ENCODE results near the gene SPATA9.

Gene SPATA9

DNA sequence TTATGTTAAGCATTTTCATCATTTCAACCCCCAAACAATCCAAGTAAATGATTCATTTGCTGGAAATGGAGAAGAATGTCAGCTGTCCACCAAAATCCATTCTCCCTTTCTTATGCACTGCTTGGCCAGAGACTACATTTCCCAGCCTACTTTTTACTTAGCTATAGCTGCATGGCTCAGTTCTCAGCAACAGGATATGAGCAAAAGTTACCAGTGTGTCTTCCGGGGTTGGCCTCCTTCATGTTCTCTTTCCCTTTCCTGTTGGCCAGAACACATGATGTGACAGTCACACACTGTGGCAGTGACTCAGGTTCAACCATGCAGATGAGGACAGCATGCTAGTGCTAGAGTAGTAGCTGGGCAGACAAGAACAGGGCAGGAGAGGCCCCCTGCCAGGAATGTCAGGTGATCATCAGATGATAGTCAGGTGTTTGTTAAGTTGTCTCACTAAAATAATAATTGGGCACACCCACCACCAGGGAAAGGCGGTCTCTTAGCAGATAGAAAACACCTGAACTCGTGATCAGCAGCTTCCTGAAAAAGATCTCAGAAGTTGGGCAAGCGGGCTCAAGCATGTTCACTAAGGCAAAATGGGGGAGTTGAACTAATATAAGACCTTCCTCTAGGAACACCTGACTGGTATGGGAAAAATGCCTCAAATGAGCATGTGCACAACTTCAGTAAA, 50.7 kb downstream of the SPATA9 start:
- Mint-ChIP-seq H3K9me3 (peaks cover 5 to 10% of the 10 kb centered on the region in 2 donors), H3K4me1 (peaks cover 9 to 18% of the 10 kb centered on the region in 2 donors), H3K36me3 (peaks cover 4 to 5% of the 10 kb centered on the region in 2 donors), H3K27ac (peak overlapping the region; percentile 95), H3K27me3 (no peaks in the 10 kb centered on the region), H3K4me3 (peak overlapping the region in 1 of 2 donors; percentile 44)
- ATAC-seq (replicated peaks) (peak; percentile 98 to 99), DNase-seq (peak; percentile 47)

DNA sequence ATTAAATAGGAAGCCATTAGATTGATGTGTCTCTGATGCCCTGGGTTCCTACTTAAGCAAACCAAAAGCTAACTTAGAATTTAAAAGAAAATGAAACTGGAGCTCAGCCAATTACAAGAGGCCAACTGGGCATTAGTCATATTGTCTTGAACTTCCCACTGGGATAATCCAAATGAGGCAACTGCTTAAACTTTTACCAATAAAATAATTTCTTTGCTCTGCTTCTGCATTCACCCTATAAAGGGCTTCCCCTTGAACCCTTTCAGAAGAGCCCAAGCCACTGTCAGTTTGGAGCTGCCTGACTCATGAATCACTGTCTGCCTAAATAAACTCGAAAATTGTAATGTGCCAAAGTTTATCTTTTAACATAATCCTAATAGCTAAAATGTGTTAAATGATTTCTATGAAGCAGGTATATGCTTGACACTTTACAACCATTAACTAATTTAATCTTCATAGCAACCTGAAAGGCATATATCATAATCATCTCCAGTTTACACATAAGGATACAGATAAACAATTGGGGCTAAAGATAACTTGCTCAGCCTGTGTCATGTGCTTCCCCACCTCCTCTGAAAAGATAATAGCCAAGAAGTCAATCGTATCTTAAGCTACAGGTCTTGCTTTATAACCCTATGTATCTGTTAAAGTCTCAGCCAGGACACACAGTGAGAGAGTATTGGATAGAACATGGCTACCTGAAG, 51.4 kb downstream of the SPATA9 start:
- Mint-ChIP-seq H3K36me3 (peaks cover 4 to 5% of the 10 kb centered on the region in 2 donors), H3K27ac (no peak overlapping the region), H3K9me3 (peaks cover 5 to 10% of the 10 kb centered on the region in 2 donors), H3K27me3 (no peaks in the 10 kb centered on the region), H3K4me3 (no peak overlapping the region), H3K4me1 (peaks cover 9 to 18% of the 10 kb centered on the region in 2 donors)
- DNase-seq (no peak), ATAC-seq (replicated peaks) (peak in 1 of 2 donors; percentile 7)

- H3K36me3 Mint-ChIP-seq: peaks cover 4 to 5% of the 10 kb centered on the region in 2 donors
- H3K4me1 Mint-ChIP-seq: peaks cover 9 to 18% of the 10 kb centered on the region in 2 donors
- H3K9me3 Mint-ChIP-seq: peaks cover 5 to 10% of the 10 kb centered on the region in 2 donors
- DNase-seq (no peak), ATAC-seq (replicated peaks) (no peak)
- no peak overlapping the region for H3K27ac Mint-ChIP-seq
- no peak overlapping the region for H3K4me3 Mint-ChIP-seq
- H3K27me3 Mint-ChIP-seq: no peaks in the 10 kb centered on the region
These were observed 52.3 kb downstream of the SPATA9 start for GRCh38 chr5:95630394-95630917.

GRCh38 chr5:95628933-95629332, 53.9 kb downstream of the SPATA9 start:
- no peak for ATAC-seq (replicated peaks)
- peaks cover 5 to 10% of the 10 kb centered on the region in 2 donors for H3K9me3 Mint-ChIP-seq

DNA sequence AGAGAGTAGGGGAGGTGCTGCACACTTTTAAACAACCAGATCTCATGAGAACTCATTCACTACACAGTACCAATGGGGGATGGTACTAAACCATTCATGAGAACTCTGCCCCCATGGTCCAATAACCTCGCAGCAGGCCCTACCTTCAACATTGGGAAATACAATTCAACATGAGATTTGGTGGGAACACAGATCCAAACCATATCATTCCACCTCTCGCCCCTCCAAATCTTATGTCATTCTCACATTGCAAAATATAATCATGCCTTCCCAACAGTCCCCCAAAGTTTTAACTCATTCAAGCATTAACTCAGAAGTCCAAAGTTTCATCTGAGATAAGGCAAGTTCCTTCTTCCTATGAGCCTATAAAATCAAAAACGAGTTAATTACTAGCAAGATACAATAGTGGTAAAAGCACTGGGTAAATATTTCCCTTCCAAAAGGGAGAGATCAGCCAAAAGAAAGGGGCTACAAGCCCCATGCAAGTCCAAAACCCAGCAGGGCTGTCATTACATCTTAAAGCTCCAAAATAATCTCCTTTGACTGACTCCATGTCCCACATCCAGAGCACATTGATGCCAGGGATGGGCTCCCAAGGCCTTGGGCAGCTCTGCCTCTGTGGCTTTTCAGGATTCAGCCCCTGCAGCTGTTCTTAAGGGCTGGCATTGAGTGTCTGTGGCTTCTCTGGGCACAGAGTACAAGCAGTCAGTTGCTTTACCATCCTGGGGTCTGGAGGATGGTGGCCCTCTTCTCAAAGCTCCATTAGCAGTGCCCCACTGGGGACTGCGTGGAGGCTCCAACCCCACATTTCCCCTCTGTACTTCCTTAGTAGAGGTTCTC, 54.6 kb downstream of the SPATA9 start:
- no peaks in the 10 kb centered on the region for H3K27me3 Mint-ChIP-seq
- H3K36me3 Mint-ChIP-seq: peaks cover 4 to 5% of the 10 kb centered on the region in 2 donors
- H3K4me1 Mint-ChIP-seq: peaks cover 9 to 12% of the 10 kb centered on the region in 2 donors
- no peak for DNase-seq
- ATAC-seq (replicated peaks): no peak
- peaks cover 5 to 8% of the 10 kb centered on the region in 2 donors for H3K9me3 Mint-ChIP-seq
- H3K27ac Mint-ChIP-seq: no peak overlapping the region
- no peak overlapping the region for H3K4me3 Mint-ChIP-seq

More at GRCh38 chr5:95628933-95629332, 53.9 kb downstream of the SPATA9 start:
- H3K4me3 Mint-ChIP-seq: no peak overlapping the region
- H3K36me3 Mint-ChIP-seq: peaks cover 4 to 5% of the 10 kb centered on the region in 2 donors
- no peaks in the 10 kb centered on the region for H3K27me3 Mint-ChIP-seq
- no peak overlapping the region for H3K27ac Mint-ChIP-seq
- peaks cover 9 to 18% of the 10 kb centered on the region in 2 donors for H3K4me1 Mint-ChIP-seq
- no peak for DNase-seq

GRCh38 chr5:95626701-95627100, 56.1 kb downstream of the SPATA9 start:
- DNase-seq (no peak), ATAC-seq (replicated peaks) (no peak)
- Mint-ChIP-seq H3K27me3 (no peaks in the 10 kb centered on the region), H3K27ac (no peak overlapping the region), H3K4me1 (peaks cover 9 to 14% of the 10 kb centered on the region in 2 donors), H3K4me3 (no peak overlapping the region), H3K36me3 (no peaks in the 10 kb centered on the region), H3K9me3 (peaks cover 0 to 2% of the 10 kb centered on the region in 2 donors)

GRCh38 chr5:95624368-95624767, 58.4 kb downstream of the SPATA9 start:
- peaks cover 13 to 24% of the 10 kb centered on the region in 2 donors for H3K4me1 Mint-ChIP-seq
- H3K4me3 Mint-ChIP-seq: no peak overlapping the region

DNA sequence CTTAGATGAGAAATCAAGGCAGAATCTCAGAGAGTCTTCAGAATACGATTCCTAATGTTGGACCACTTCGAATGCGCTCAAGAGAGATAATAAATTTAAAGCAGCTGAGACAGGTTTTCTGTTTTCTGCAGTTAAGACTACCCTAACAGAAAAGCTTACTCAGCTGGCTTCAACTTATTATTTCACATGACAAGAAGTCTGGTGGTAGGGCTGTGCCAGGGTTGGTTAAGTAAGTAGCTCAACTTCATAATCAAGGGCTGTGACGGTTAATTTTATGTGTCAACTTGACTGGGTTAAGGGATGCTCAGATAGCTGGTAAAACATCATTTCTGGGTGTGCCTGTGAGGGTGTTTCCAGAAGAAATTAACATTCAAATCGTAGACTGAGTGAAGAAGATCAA, 59.1 kb downstream of the SPATA9 start:
- peaks cover 13 to 27% of the 10 kb centered on the region in 2 donors for H3K4me1 Mint-ChIP-seq
- no peak overlapping the region for H3K4me3 Mint-ChIP-seq
- no peak for ATAC-seq (replicated peaks)
- no peaks in the 10 kb centered on the region for H3K36me3 Mint-ChIP-seq
- no peaks in the 10 kb centered on the region for H3K9me3 Mint-ChIP-seq
- DNase-seq: no peak
- H3K27ac Mint-ChIP-seq: no peak overlapping the region
- peaks cover 0 to 2% of the 10 kb centered on the region in 2 donors for H3K27me3 Mint-ChIP-seq

More at GRCh38 chr5:95624368-95624767, 58.4 kb downstream of the SPATA9 start:
- no peaks in the 10 kb centered on the region for H3K27me3 Mint-ChIP-seq
- no peak overlapping the region for H3K27ac Mint-ChIP-seq
- no peaks in the 10 kb centered on the region for H3K36me3 Mint-ChIP-seq
- H3K9me3 Mint-ChIP-seq: no peaks in the 10 kb centered on the region
- DNase-seq (no peak), ATAC-seq (replicated peaks) (no peak)

DNA sequence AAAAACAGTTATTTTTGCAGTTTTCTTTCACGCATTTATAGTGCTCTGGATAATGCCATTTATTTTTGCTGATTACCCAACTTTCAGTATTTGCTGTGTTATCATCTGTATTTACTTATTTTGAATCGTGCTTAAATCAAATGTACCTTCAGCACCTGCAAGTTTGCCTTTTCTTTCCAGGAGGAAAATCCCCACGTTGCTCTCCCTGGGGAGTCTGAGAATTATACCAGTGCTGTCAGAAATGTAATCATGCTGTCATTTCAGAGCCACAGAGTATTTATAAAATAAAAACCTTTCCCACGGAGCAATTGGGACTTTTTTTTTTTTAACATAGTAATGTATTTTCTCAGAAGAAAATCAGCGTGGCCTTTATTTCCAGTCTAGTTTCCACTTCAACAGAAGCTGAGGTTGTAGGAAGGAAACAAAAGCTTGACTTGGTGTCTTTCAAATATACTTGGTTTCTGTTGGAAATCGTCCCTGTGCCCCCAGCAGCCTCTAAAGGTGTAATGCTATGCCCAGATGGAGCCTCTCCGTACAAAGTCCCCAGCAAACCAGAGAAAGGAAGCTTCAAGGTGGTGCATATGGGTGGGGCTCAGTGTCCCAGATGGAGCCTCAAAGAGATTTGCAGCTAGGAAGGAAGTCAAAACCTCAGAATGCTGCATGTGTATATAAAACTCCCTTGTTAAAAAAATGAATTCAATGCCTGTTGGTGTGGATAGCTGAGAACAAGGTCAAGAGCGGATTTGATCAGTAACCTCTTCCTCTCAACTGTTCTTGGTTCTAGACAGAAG, 60.8 kb downstream of the SPATA9 start:
- no peak for ATAC-seq (replicated peaks)
- Mint-ChIP-seq H3K9me3 (no peaks in the 10 kb centered on the region), H3K4me3 (peak overlapping the region; percentile 69 to 82), H3K27me3 (peaks cover 0 to 9% of the 10 kb centered on the region in 2 donors), H3K27ac (peak overlapping the region; percentile 60), H3K36me3 (no peaks in the 10 kb centered on the region), H3K4me1 (peaks cover 13 to 27% of the 10 kb centered on the region in 2 donors)
- no peak for DNase-seq

DNA sequence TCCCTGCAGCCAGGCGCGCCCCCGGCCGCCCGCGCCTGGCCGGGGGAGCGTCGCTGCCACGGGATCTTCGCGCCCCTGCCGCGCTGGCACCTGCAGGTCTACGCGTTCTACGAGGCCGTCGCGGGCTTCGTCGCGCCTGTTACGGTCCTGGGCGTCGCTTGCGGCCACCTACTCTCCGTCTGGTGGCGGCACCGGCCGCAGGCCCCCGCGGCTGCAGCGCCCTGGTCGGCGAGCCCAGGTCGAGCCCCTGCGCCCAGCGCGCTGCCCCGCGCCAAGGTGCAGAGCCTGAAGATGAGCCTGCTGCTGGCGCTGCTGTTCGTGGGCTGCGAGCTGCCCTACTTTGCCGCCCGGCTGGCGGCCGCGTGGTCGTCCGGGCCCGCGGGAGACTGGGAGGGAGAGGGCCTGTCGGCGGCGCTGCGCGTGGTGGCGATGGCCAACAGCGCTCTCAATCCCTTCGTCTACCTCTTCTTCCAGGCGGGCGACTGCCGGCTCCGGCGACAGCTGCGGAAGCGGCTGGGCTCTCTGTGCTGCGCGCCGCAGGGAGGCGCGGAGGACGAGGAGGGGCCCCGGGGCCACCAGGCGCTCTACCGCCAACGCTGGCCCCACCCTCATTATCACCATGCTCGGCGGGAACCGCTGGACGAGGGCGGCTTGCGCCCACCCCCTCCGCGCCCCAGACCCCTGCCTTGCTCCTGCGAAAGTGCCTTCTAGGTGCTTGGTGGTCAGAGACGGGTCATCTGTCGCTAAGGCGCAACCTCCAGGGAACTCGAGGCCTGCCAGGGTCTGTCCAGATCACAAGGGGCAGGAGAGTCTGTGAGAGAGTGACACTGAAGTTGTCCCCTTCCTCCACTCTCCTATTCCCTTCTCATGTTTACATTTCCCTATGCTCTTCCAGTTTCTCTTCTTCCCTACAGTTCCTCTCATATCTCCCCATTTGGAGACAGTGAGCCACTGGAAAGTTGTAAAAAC, 61.6 kb downstream of the SPATA9 start:
- DNase-seq (peak; percentile 33), ATAC-seq (replicated peaks) (peak; percentile 50 to 51)
- H3K9me3 Mint-ChIP-seq: no peaks in the 10 kb centered on the region
- H3K27ac Mint-ChIP-seq: peak overlapping the region; percentile 60
- H3K4me3 Mint-ChIP-seq: peak overlapping the region; percentile 69 to 82
- H3K27me3 Mint-ChIP-seq: peaks cover 0 to 9% of the 10 kb centered on the region in 2 donors
- H3K4me1 Mint-ChIP-seq: peaks cover 13 to 27% of the 10 kb centered on the region in 2 donors
- no peaks in the 10 kb centered on the region for H3K36me3 Mint-ChIP-seq

DNA sequence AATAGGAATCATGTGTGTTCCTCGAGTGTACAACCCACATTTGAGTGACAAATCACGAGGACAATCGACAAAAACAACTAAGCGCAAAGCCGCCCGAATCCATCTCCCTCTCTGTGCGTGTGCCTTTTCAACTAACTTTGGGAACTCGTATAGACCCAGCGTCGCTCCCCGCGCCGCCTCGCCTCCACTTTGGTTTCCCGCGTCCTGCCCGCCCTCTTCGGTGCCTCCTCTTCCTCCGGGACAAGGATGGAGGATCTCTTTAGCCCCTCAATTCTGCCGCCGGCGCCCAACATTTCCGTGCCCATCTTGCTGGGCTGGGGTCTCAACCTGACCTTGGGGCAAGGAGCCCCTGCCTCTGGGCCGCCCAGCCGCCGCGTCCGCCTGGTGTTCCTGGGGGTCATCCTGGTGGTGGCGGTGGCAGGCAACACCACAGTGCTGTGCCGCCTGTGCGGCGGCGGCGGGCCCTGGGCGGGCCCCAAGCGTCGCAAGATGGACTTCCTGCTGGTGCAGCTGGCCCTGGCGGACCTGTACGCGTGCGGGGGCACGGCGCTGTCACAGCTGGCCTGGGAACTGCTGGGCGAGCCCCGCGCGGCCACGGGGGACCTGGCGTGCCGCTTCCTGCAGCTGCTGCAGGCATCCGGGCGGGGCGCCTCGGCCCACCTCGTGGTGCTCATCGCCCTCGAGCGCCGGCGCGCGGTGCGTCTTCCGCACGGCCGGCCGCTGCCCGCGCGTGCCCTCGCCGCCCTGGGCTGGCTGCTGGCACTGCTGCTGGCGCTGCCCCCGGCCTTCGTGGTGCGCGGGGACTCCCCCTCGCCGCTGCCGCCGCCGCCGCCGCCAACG, 62.5 kb downstream of the SPATA9 start, which contains the start of gene GPR150:
Gene GPR150, plus strand, starts transcription at position 58 of the 840 bp plus-strand sequence. Its CDS starts 189 bp downstream, at position 247.
- Mint-ChIP-seq H3K36me3 (no peaks in the 10 kb centered on the region), H3K4me3 (peak within 1 kb of the TSS; percentile 80 to 82), H3K27ac (peak within 1 kb of the TSS; percentile 26), H3K27me3 (peaks cover 0 to 9% of the 10 kb centered on the region in 2 donors), H3K9me3 (no peaks in the 10 kb centered on the region), H3K4me1 (peaks cover 13 to 28% of the 10 kb centered on the region in 2 donors)
- ATAC-seq (replicated peaks): peak; percentile 80 to 83
- peak; percentile 67 for DNase-seq
